ENCODE results near the gene ANAPC10. TPM values are rescaled to one million over a fixed set of nuclear protein-coding genes. Genes with fewer than 3 reads are reported as not detected.
"Not testable (repeated sequence)": the region's sequence is repeated elsewhere in the genome, so short reads cannot be mapped to it uniquely, and the experiment has no call there.

The ANAPC10 gene
- total RNA-seq, 1 experiment from 2014 or later = 10.5 TPM

- BruUV-seq (replicated peaks) = no TSS peak
- DNase-seq (ENCODE audit: low read depth, low spot score) (no peak), ATAC-seq (no peak)
- CTCF ChIA-PET = no interaction called here
- no peaks in the 10 kb centered on the region for H3K27me3 ChIP-seq (ENCODE audit: control insufficient read depth, insufficient read depth, low read length)
- H3K4me3 ChIP-seq (ENCODE audit: low read depth in 2 of 2, low read length in 2 of 2) = no peak overlapping the region
- no peaks in the 10 kb centered on the region for H3K36me3 ChIP-seq (ENCODE audit: control insufficient read depth, insufficient read depth, low read length)
- H3K27ac ChIP-seq (ENCODE audit: low read length) = no peak overlapping the region
- POLR2A ChIA-PET = no interaction called here
- H3K4me1 ChIP-seq (ENCODE audit: control insufficient read depth, insufficient read depth, low read length) = no peaks in the 10 kb centered on the region
- no peaks in the 10 kb centered on the region for H3K9me3 ChIP-seq (ENCODE audit: control insufficient read depth, insufficient read depth, low read depth, low read length)
- intact Hi-C loops (cut with micrococcal nuclease; ENCODE audit: unreplicated experiment) = no loop called here
- in situ Hi-C loops (cut with HindIII; ENCODE audit: low pct_unique_long_range_greater_than_20kb, low sequenced_read_pairs) = no loop called here
- TF ChIP-seq REST (IDR thresholded peaks at IDR 0.05; ENCODE audit: insufficient read depth in 1 of 2, low read depth in 2 of 2, low read length in 1 of 2) = no peak
- TF ChIP-seq CTCF (IDR thresholded peaks at IDR 0.05) = no peak
- no peak for TF ChIP-seq TCF7L2 (IDR thresholded peaks at IDR 0.05; ENCODE audit: low read depth, low read length)
- no peak for TF ChIP-seq SIN3A (IDR thresholded peaks at IDR 0.05; ENCODE audit: borderline replicate concordance, insufficient read depth, low read depth, low read length)
- no peak for TF ChIP-seq POLR2AphosphoS5 (IDR thresholded peaks at IDR 0.05; ENCODE audit: low read depth, low read length)
Measured at GRCh38 chr4:145003675-145004074, 94.3 kb downstream of the ANAPC10 start.

GRCh38 chr4:145001635-145002034 is 96.4 kb downstream of the ANAPC10 start:
- Histone ChIP-seq H3K27me3 (ENCODE audit: control insufficient read depth, insufficient read depth, low read length) (no peaks in the 10 kb centered on the region), H3K4me3 (ENCODE audit: low read depth in 2 of 2, low read length in 2 of 2) (no peak overlapping the region), H3K36me3 (ENCODE audit: control insufficient read depth, insufficient read depth, low read length) (no peaks in the 10 kb centered on the region), H3K4me1 (ENCODE audit: control insufficient read depth, insufficient read depth, low read length) (no peaks in the 10 kb centered on the region), H3K27ac (ENCODE audit: low read length) (no peak overlapping the region), H3K9me3 (ENCODE audit: control insufficient read depth, insufficient read depth, low read depth, low read length) (no peaks in the 10 kb centered on the region)
- no TSS peak for BruUV-seq (replicated peaks)
- in situ Hi-C loops (cut with HindIII; ENCODE audit: low pct_unique_long_range_greater_than_20kb, low sequenced_read_pairs) = no loop called here
- ChIA-PET POLR2A (no interaction called here), CTCF (no interaction called here)
- no peak for DNase-seq (ENCODE audit: low read depth, low spot score)
- no peak for TF ChIP-seq TCF7L2 (IDR thresholded peaks at IDR 0.05; ENCODE audit: low read depth, low read length)
- no peak for TF ChIP-seq CTCF (IDR thresholded peaks at IDR 0.05)
- TF ChIP-seq REST (IDR thresholded peaks at IDR 0.05; ENCODE audit: insufficient read depth in 1 of 2, low read depth in 2 of 2, low read length in 1 of 2) = no peak
- TF ChIP-seq SIN3A (IDR thresholded peaks at IDR 0.05; ENCODE audit: borderline replicate concordance, insufficient read depth, low read depth, low read length) = no peak
- TF ChIP-seq POLR2AphosphoS5 (IDR thresholded peaks at IDR 0.05; ENCODE audit: low read depth, low read length) = no peak
- intact Hi-C loops (cut with micrococcal nuclease; ENCODE audit: unreplicated experiment) = no loop called here
- no peak for ATAC-seq

- DNase-seq (ENCODE audit: low read depth, low spot score); BruUV-seq (replicated peaks); H3K36me3 ChIP-seq (ENCODE audit: control insufficient read depth, insufficient read depth, low read length); H3K27me3 ChIP-seq (ENCODE audit: control insufficient read depth, insufficient read depth, low read length); H3K4me1 ChIP-seq (ENCODE audit: control insufficient read depth, insufficient read depth, low read length); H3K9me3 ChIP-seq (ENCODE audit: control insufficient read depth, insufficient read depth, low read depth, low read length); ATAC-seq; H3K4me3 ChIP-seq (ENCODE audit: low read depth in 2 of 2, low read length in 2 of 2); H3K27ac ChIP-seq (ENCODE audit: low read length); CTCF ChIA-PET; POLR2A ChIA-PET; intact Hi-C loops (cut with micrococcal nuclease; ENCODE audit: unreplicated experiment); in situ Hi-C loops (cut with HindIII; ENCODE audit: low pct_unique_long_range_greater_than_20kb, low sequenced_read_pairs): not testable (repeated sequence)
Measured at GRCh38 chr4:145000656-145001055, 97.3 kb downstream of the ANAPC10 start.
